EH (cell line): Measurements from ENCODE around the gene FBXW2.
A peak's percentile ranks its signal among the peaks of the same experiment; 100 is the strongest.

Source experiments
- DNase-seq: peaks from one replicate; pipeline ENCODE4 v3.0.0-alpha.2; 2015; ENCODE audit warnings: low read depth

FBXW2 gene

DNA sequence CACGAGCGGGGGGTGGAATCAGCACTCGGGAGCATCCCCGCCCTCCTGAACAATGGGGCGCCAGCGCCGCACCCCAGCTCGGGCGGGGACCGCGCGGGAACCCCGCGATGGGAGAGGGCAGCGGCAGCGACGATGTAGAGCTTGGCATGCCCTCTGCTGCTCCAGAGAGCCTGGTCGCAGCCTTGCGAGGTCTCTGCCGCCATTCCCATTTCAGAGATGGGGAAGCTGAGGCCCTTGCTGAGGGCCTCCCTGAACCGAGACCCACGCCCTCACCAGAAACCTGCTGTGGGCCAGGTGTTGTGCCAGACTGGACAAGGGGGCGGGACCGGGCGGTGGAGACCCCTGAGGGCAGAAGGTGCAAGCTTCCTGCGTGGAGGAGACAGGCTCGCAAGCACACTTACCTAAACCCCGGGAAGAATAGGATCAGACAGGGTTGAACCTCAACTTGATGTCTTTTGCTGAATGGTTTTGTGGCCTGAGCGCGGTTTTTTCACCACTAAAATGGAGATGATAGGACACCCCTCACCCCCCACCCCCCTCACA is 78.3 kb downstream of the FBXW2 start:
- DNase-seq: no peak

DNA sequence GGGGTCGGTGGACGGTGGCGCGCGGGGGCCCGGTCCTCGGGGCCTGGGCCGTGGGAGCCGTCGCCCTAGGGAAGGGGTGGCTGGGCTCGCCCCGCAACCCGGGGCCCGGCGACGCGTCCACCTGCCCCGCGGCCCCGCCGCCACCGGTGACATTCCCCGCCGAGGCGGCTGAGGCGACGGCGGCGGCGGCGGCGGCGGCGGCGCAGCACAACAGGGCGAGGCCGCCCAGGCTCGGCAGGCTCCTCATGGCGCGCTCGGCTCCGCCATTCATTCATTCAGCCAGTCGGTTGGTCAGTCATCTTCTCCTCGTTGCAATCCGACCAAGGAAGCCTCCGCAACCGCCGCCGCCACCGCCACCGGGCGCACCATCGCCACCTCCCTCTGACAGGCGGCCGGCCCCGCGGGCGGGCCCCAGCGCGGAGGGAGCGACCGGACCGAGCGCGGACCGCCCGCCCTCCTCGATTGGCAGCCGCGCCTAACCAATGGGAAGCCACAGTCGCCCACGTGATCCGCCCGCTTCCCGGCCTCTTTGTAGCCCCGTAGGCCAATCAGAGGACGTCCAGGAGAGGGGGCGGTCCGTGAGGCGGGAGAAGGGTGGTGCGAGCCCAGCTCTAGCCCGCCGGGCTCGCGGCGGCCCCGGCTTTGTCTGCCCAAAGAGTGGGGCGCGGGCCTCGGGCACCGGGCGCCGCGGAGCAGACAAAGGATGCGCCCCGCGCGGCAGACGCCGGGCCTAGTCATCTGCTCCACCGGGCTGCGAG is 78.9 kb downstream of the FBXW2 start, which contains the start of gene MEGF9:
Gene MEGF9, minus strand, starts transcription at position 383 of the 758 bp plus-strand sequence. Its CDS starts 112 bp downstream, at position 271.
- DNase-seq: peak; percentile 98

DNA sequence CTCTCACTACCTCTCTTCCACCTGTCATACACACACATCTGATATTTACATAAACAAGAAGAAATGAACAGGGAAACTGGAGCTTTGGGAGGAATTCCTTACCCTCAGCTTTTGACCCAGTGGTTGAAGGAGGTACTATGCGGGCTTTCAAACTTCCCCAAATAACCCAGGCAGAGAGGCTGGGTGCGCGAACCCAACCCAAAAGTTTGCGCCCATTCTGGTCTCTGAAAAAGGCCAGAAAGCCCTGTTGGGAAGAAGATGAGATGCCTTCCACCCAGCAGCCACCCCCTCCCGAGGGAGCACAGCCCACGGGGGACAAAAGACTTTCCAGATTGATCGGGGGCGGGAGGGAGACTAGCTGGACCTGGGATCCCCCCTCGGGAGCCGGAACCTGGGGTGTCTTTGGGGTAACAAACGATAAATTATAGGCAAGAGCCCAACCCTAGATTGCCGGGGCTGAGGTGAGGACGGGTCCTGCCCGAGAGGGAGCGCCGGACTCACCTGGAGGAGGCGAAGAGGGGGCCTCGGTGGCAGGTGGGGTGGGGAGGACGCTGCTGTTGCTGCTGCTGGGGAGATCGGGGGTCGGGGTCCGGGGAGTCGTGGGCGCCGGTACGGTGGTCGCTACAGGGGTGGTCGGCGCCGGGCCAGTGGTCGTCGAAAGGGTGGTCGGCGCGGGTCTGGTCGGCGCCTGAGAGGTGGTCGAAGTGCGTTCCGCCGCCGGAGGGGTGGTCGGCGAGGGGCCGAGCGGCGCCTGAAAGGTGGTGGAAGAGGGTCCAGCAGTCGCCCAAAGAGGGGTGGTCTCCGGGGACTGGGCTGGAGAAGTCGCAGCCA is 79.7 kb downstream of the FBXW2 start:
- peak; percentile 21 for DNase-seq

DNA sequence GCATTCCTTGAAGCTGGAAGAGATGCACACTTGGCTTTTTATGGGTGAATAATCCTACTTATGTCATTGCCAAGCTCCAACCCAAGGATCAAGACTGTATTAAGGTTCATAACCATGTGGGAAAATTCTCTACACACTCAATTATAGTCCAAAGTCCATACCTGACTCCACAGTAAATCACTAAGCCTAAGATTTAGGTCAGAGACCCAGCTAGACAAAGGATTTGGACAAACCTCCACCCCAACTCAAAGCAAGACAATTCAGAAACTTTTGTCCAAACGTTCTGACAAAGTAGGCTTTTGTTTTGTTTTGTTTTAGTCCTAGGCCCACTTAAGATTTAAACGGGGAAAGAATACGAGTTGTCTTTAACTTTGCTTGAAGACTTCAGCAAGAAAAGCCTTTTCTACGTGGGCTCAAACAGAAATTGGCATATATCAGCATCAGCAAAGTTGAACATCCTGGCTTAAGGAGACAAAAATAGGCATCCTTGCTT is 80.6 kb downstream of the FBXW2 start:
- no peak for DNase-seq

DNA sequence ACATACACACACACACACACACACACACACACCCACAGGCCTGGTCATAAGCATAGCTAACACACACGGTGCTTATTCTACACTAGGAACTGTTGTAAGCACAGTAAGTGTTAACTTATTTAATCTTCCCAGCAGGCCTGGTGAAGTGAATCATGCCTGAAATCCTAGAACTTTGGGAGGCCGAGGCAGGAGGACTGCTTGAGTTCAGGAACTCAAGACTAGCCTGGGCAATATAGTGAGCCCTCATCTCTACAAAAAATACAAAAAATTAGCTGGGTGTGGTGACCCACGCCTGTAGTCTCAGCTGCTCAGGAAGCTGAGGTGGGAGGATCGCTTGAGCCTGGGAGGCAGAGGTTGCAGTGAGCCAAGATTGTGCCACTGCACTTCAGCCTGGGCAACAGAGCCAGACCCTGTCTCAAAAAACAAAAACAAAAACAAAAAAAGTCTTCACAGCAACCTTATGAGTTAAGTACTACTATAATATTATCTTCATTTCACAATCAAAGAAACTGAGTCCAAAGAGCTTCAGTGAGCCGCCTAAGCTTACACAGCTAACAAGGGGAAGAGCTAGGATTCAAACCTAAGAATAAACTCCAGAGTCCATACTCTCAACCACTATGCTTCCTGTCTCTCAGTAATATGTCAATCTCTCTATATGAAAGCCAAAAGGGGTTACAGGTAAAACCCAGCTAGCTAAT is 81.2 kb downstream of the FBXW2 start:
- DNase-seq: no peak

DNA sequence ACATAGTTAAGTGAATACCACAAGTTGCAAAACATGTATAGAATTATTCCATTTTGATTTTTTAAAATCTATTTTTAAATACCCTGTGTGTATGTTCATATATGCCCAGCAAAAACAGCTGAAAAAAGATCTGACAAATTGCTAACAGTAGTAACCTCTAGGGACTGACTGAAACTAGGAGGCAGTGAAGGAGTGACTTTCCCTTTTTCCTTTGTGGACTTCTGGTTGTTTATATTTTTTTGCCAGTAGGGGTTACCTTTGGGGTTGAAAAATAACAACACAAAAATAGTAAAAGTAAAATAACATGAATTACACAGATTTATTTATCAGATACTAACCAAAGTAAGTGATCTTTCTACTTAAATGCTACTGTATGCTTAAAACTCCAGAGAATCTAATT is 81.9 kb downstream of the FBXW2 start:
- DNase-seq: no peak

DNA sequence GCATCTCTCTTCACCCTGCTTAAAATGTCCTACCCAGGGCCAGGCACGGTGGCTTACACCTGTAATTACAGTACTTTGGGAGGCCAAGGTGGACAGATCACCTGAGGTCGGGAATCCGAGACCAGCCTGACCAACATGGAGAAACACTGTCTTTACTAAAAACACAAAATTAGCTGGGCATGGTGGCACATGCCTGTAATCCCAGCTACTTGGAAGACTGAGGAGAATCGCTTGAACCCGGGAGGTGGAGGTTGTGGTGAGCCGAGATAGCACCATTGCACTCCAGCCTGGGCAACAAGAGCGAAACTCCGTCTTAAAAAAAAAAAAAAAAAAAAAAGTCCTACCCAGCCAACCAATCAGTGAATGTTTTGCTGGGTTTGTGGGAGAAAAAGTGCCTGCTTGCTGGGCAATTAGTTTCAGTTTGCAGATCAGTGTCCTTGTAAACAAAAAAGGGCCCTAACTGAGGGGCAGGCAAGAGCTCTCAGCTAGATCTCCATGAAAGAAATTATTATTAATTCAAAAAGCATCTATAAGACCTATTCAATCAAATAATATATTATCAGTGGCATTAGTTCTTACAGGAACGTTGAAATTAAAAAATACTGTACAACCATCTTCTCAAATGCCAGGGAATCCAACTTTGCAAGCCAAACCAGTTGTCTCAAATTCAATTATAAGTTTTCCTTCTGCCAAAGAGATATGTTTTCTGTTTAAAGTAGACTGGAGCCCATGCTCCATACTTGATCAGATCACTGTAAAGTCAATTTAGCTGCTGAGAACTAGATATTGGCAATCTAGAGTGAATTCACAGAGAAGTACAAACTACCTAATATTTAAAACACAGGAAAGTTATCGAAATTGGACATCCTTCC is 82.9 kb downstream of the FBXW2 start:
- no peak for DNase-seq

DNA sequence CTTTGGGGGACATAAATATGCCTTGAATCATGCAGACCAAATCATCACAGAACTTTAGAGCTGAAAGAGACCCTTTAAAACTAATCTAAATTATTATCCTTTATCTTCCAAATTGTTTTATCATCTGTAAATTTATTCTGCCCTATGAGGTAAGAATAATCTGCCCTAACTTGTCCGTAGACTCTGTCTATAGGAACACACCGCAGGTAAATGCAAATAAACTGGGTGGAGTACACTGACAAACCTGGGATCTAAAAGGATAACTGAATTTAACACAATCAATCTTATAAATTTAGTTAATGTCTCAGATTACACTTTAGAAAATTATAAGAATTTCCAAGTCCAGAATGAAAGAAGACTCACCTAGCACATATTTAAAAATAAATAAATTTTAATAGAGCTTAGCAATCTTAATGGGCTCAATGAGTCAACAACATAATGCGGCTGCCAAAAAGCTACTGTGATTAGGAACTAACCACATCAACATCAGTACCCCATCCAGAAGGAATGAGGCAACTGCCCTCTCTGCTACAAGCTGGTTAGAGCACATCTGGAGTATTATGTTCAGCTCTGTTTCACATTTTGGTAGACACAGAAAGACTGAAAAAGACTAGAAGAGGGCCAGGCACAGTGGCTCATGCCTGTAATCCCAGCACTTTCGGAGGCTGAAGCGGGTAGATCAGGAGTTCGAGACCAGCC is 84.5 kb downstream of the FBXW2 start:
- DNase-seq: peak; percentile 63

DNA sequence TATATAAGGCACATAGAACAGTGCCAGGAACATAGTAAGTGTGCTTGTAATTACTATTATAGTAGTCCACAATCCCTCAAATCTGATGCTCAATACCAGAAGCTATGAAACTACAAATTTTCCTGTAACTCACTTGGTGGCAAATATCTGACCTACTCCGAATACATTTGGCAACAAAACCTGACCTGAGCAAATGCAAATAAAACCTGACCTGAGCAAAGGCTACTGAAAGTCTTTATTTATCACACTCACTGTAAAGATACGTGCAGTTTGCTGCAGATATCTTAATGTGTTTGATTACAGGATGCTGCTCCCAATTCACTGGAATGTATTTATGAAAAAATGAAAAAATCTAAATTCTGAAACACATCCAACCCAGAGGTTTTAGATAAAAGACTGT is 86.0 kb downstream of the FBXW2 start:
- no peak for DNase-seq
